Testis (tissue), 3 donors: ENCODE measurements around the gene DIPK1C. TPM values are rescaled to one million over a fixed set of nuclear protein-coding genes. Genes with fewer than 3 reads are reported as not detected.

ENCODE experiments used
- DNase-seq: peaks from one replicate; pipeline ENCODE4 v3.0.0-alpha.2; 2019
- H3K27ac ChIP-seq, 2 donors: fragments of 200-600 bp; sonication (generic); one replicate each; pipeline ENCODE4 v1.5.1; 2019
- H3K27me3 ChIP-seq: fragments of 200-600 bp; sonication (generic); one replicate; pipeline ENCODE4 v1.5.1; 2019
- H3K36me3 ChIP-seq: fragments of 200-600 bp; sonication (generic); one replicate; pipeline ENCODE4 v1.5.1; 2017; ENCODE audit warnings: low read depth; ENCODE audit errors: missing control alignments
- H3K4me1 ChIP-seq: fragments of 200-600 bp; sonication (generic); one replicate; pipeline ENCODE4 v1.5.1; 2019
- H3K4me3 ChIP-seq, 2 donors: fragments of 200-600 bp; sonication (generic); one replicate each; pipeline ENCODE4 v1.5.1; 2017 to 2019
- H3K9me3 ChIP-seq: fragments of 200-600 bp; sonication (generic); one replicate; pipeline ENCODE4 v1.5.1; 2017
- POLR2A ChIP-seq: fragments of 450-650 bp; IDR thresholded peaks from one replicate; pipeline ENCODE4 v1.6.1; 2017; ENCODE audit warnings: antibody characterized with exemption, mild to moderate bottlenecking, moderate library complexity
- WGBS, 2 donors: methylation state at CpG; one replicate each; pipeline ENCODE4 v1.1.5; 2018; 5-methylcytosine and 5-hydroxymethylcytosine counted together
- intact Hi-C: fragments of 100-400 bp; cut with DNase I; formaldehyde crosslinking; loops from one replicate; pipeline ENCODE4 v1.15.1; 2023; ENCODE audit warnings: low total_unique reads
- polyA plus RNA-seq: library from polyadenylated mRNA; stranded (reverse); fragments of 350-450 nt; fragmentation: Illumina TruSeq; extraction: RNeasy Lipid Tissue Mini Kit (QIAGEN cat#74804); gene quantifications from one replicate; pipeline ENCODE4 v1.2.3, GENCODE V29; 2014; ENCODE audit warnings: low read depth, low replicate concordance; ENCODE audit not compliant: insufficient read depth
- total RNA-seq, 2 donors: library from RNA; depleted of rRNA; stranded (reverse); fragments of >200 nt; gene quantifications; one replicate each; pipeline ENCODE4 v1.2.3, GENCODE V29; 2016
- TF ChIP-seq, protein P1 (sequence below), 3 experiments: fragments of 450-650 bp in 2 of 3; fragments of 200-600 bp in 1 of 3; sonication (generic) in 1 of 3; IDR thresholded peaks; one replicate each; pipeline ENCODE4 v1.5.1; 2016 to 2019; ENCODE audit warnings: antibody characterized with exemption in 3 of 3, mild to moderate bottlenecking in 2 of 3, moderate library complexity in 1 of 3

The DIPK1C gene
- total and polyA plus RNA-seq, 3 donors from 2014 or later, result 9.3 to 17.0 (median 16.2) TPM

- H3K36me3 ChIP-seq, result no peaks in the 10 kb centered on the region
- H3K4me3 ChIP-seq, result no peak overlapping the region
- no peak overlapping the region for H3K27ac ChIP-seq
- H3K27me3 ChIP-seq, result no peaks in the 10 kb centered on the region
- no peaks in the 10 kb centered on the region for H3K9me3 ChIP-seq
- TF ChIP-seq POLR2A, result no peak
- TF ChIP-seq, protein P1, sequence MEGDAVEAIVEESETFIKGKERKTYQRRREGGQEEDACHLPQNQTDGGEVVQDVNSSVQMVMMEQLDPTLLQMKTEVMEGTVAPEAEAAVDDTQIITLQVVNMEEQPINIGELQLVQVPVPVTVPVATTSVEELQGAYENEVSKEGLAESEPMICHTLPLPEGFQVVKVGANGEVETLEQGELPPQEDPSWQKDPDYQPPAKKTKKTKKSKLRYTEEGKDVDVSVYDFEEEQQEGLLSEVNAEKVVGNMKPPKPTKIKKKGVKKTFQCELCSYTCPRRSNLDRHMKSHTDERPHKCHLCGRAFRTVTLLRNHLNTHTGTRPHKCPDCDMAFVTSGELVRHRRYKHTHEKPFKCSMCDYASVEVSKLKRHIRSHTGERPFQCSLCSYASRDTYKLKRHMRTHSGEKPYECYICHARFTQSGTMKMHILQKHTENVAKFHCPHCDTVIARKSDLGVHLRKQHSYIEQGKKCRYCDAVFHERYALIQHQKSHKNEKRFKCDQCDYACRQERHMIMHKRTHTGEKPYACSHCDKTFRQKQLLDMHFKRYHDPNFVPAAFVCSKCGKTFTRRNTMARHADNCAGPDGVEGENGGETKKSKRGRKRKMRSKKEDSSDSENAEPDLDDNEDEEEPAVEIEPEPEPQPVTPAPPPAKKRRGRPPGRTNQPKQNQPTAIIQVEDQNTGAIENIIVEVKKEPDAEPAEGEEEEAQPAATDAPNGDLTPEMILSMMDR (IDR thresholded peaks at IDR 0.05), result no peak
- no peaks in the 10 kb centered on the region for H3K4me1 ChIP-seq
- WGBS, 2 donors, result 90% methylated on average over 3 of the region's 3 CpGs
- no peak for DNase-seq
- intact Hi-C loops, result no loop called here
Measured at GRCh38 chr18:74390900-74391299, 66.2 kb downstream of the DIPK1C start.

DNA sequence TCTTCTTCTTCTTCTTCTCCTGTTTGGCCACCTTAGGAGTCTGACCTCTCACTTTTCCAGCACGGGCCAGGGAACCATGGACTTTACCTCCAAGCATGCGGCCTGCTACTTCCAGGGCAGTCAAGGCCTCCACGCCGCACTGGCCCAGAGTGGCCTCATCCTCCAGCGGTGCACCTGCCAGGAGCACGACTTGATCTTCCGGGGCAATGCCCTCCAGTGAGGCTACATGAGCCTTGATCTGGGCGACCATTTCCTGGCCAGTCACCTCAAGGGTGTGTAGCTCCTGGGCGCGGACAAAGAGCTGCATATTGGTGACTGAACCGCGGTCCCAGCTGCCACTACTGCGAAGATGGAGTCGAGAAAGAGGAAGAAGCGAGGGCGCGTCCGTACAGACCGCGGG is 67.1 kb downstream of the DIPK1C start:
- intact Hi-C loops, result no loop called here
- Histone ChIP-seq H3K27me3 (no peaks in the 10 kb centered on the region), H3K27ac (no peak overlapping the region), H3K4me1 (no peaks in the 10 kb centered on the region), H3K4me3 (no peak overlapping the region), H3K36me3 (no peaks in the 10 kb centered on the region), H3K9me3 (no peaks in the 10 kb centered on the region)
- WGBS, 2 donors, result 86 to 95% methylated on average over 18 to 20 of the region's 20 CpGs
- DNase-seq, result no peak
- TF ChIP-seq, protein P1 (IDR thresholded peaks at IDR 0.05), result no peak
- no peak for TF ChIP-seq POLR2A

GRCh38 chr18:74389171-74389927 is 67.8 kb downstream of the DIPK1C start:
- intact Hi-C loops, result no loop called here
- H3K27ac ChIP-seq, result no peak overlapping the region
- H3K9me3 ChIP-seq, result no peaks in the 10 kb centered on the region

DNA sequence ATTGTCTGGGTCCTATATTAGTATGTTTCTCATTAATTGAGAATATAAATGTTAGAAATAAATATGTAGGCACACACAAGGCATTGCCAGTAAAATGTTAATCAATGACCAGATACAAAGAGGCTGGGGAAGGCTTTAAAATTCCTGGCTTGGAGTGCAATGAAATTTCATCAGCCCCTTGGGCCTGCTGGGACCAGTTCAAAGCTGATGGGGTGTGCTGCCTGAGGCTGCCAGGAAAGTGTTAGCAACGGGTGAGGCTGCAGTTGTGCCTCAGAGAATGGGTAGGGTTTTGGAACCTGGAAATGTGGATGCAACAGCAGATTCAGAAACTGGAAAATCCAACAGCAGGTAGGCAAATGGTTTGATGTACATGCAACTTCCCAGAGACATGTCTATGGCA is 68.9 kb downstream of the DIPK1C start:
- TF ChIP-seq, protein P1 (IDR thresholded peaks at IDR 0.05), result no peak
- no peak for TF ChIP-seq POLR2A
- H3K36me3 ChIP-seq, result no peaks in the 10 kb centered on the region
- intact Hi-C loops, result no loop called here
- DNase-seq, result no peak
- no peaks in the 10 kb centered on the region for H3K27me3 ChIP-seq
- no peaks in the 10 kb centered on the region for H3K9me3 ChIP-seq
- H3K27ac ChIP-seq, result no peak overlapping the region
- no peaks in the 10 kb centered on the region for H3K4me1 ChIP-seq
- WGBS, 2 donors, result 76 to 84% methylated on average over 1 of the region's 1 CpG
- no peak overlapping the region for H3K4me3 ChIP-seq

More at GRCh38 chr18:74389171-74389927, 67.8 kb downstream of the DIPK1C start:
- DNase-seq, result no peak
- Histone ChIP-seq H3K4me3 (no peak overlapping the region), H3K27me3 (no peaks in the 10 kb centered on the region), H3K36me3 (no peaks in the 10 kb centered on the region), H3K4me1 (no peaks in the 10 kb centered on the region)
- 52 to 73% methylated on average over 5 to 6 of the region's 6 CpGs for WGBS, 2 donors
- TF ChIP-seq, protein P1 (IDR thresholded peaks at IDR 0.05), result no peak
- TF ChIP-seq POLR2A, result no peak

GRCh38 chr18:74387383-74387782 is 69.7 kb downstream of the DIPK1C start:
- intact Hi-C loops, result no loop called here
- no peak for TF ChIP-seq POLR2A
- TF ChIP-seq, protein P1 (IDR thresholded peaks at IDR 0.05), result no peak
- WGBS, 2 donors, result 83% methylated on average over 6 of the region's 6 CpGs
- no peak for DNase-seq
- Histone ChIP-seq H3K4me1 (no peaks in the 10 kb centered on the region), H3K36me3 (no peaks in the 10 kb centered on the region), H3K27ac (no peak overlapping the region), H3K9me3 (no peaks in the 10 kb centered on the region), H3K4me3 (no peak overlapping the region), H3K27me3 (no peaks in the 10 kb centered on the region)
